Stomach (tissue), 4 donors: ENCODE data around the gene TECPR1.

ENCODE experiments used
- EP300 ChIP-seq: sonication (generic); formaldehyde crosslinking; IDR thresholded peaks from one replicate; pipeline ENCODE4 v1.6.1; 2017; ENCODE audit warnings: antibody characterized with exemption
- POLR2AphosphoS5 ChIP-seq, 3 donors: sonication (generic); formaldehyde crosslinking; IDR thresholded peaks; one replicate each; pipeline ENCODE4 v1.6.1; 2016; ENCODE audit warnings: antibody characterized with exemption in 3 of 3
- TF ChIP-seq, protein P1 (sequence below), 7 experiments: fragments of 450-650 bp in 4 of 7; fragments of 200-600 bp in 3 of 7; sonication (generic) in 3 of 7; IDR thresholded peaks; one replicate each; pipeline ENCODE4 v1.5.1; 2016 to 2019; ENCODE audit warnings: antibody characterized with exemption in 7 of 7, control low read depth in 2 of 7, mild to moderate bottlenecking in 1 of 7

- TF ChIP-seq EP300, result no peak
- TF ChIP-seq, protein P1, sequence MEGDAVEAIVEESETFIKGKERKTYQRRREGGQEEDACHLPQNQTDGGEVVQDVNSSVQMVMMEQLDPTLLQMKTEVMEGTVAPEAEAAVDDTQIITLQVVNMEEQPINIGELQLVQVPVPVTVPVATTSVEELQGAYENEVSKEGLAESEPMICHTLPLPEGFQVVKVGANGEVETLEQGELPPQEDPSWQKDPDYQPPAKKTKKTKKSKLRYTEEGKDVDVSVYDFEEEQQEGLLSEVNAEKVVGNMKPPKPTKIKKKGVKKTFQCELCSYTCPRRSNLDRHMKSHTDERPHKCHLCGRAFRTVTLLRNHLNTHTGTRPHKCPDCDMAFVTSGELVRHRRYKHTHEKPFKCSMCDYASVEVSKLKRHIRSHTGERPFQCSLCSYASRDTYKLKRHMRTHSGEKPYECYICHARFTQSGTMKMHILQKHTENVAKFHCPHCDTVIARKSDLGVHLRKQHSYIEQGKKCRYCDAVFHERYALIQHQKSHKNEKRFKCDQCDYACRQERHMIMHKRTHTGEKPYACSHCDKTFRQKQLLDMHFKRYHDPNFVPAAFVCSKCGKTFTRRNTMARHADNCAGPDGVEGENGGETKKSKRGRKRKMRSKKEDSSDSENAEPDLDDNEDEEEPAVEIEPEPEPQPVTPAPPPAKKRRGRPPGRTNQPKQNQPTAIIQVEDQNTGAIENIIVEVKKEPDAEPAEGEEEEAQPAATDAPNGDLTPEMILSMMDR (IDR thresholded peaks at IDR 0.05), result no peak
- TF ChIP-seq POLR2AphosphoS5 (IDR thresholded peaks at IDR 0.05), result no peak
Observed at GRCh38 chr7:98238976-98239375, 13.1 kb downstream of the TECPR1 start.
